Measurements from ENCODE around the gene CAPN3.

CAPN3 gene
- long read RNA-seq = 0 reads

DNA sequence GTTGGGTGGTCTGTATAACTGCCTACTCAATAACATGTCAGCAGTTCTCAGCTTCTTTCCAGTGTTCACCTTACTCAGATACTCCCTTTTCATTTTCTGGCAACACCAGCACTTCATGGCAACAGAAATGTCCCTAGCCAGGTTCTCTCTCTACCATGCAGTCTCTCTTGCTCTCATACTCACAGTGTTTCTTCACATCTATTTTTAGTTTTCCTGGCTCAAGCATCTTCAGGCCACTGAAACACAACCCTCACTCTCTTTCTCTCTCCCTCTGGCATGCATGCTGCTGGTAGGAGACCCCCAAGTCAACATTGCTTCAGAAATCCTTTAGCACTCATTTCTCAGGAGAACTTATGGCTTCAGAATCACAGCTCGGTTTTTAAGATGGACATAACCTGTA, at the start of gene CAPN3:
Gene CAPN3, plus strand, starts transcription at position 253 of the 400 bp plus-strand sequence. CDS start 305 bp downstream, outside the sequence.
- H3K27me3 ChIP-seq (ENCODE audit: insufficient read depth, poor library complexity, severe bottlenecking) = no peaks in the 10 kb centered on the region
- peak within 1 kb of the TSS; percentile 71 for H3K27ac ChIP-seq (replicated peaks)
- no peak for TF ChIP-seq GABPA (IDR thresholded peaks at IDR 0.05; ENCODE audit: low read depth)
- TF ChIP-seq, protein P1, sequence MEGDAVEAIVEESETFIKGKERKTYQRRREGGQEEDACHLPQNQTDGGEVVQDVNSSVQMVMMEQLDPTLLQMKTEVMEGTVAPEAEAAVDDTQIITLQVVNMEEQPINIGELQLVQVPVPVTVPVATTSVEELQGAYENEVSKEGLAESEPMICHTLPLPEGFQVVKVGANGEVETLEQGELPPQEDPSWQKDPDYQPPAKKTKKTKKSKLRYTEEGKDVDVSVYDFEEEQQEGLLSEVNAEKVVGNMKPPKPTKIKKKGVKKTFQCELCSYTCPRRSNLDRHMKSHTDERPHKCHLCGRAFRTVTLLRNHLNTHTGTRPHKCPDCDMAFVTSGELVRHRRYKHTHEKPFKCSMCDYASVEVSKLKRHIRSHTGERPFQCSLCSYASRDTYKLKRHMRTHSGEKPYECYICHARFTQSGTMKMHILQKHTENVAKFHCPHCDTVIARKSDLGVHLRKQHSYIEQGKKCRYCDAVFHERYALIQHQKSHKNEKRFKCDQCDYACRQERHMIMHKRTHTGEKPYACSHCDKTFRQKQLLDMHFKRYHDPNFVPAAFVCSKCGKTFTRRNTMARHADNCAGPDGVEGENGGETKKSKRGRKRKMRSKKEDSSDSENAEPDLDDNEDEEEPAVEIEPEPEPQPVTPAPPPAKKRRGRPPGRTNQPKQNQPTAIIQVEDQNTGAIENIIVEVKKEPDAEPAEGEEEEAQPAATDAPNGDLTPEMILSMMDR (IDR thresholded peaks at IDR 0.05; ENCODE audit: insufficient read depth, low read length) = no peak
- TF ChIP-seq, protein P2, sequence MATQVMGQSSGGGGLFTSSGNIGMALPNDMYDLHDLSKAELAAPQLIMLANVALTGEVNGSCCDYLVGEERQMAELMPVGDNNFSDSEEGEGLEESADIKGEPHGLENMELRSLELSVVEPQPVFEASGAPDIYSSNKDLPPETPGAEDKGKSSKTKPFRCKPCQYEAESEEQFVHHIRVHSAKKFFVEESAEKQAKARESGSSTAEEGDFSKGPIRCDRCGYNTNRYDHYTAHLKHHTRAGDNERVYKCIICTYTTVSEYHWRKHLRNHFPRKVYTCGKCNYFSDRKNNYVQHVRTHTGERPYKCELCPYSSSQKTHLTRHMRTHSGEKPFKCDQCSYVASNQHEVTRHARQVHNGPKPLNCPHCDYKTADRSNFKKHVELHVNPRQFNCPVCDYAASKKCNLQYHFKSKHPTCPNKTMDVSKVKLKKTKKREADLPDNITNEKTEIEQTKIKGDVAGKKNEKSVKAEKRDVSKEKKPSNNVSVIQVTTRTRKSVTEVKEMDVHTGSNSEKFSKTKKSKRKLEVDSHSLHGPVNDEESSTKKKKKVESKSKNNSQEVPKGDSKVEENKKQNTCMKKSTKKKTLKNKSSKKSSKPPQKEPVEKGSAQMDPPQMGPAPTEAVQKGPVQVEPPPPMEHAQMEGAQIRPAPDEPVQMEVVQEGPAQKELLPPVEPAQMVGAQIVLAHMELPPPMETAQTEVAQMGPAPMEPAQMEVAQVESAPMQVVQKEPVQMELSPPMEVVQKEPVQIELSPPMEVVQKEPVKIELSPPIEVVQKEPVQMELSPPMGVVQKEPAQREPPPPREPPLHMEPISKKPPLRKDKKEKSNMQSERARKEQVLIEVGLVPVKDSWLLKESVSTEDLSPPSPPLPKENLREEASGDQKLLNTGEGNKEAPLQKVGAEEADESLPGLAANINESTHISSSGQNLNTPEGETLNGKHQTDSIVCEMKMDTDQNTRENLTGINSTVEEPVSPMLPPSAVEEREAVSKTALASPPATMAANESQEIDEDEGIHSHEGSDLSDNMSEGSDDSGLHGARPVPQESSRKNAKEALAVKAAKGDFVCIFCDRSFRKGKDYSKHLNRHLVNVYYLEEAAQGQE (IDR thresholded peaks at IDR 0.05; ENCODE audit: insufficient replicate concordance, low read depth) = no peak
- TF ChIP-seq SPI1 (IDR thresholded peaks at IDR 0.05; ENCODE audit: borderline replicate concordance, low read depth) = no peak
- TF ChIP-seq POLR2AphosphoS5 (IDR thresholded peaks at IDR 0.05; ENCODE audit: low read depth) = no peak
- DNase-seq (ENCODE audit: low read depth in 1 of 2, low spot score in 1 of 2) = peak in 1 of 2 experiments; percentile 4
- peak within 1 kb of the TSS; percentile 14 for H3K4me3 ChIP-seq (replicated peaks; ENCODE audit: insufficient read depth, low read length)

DNA sequence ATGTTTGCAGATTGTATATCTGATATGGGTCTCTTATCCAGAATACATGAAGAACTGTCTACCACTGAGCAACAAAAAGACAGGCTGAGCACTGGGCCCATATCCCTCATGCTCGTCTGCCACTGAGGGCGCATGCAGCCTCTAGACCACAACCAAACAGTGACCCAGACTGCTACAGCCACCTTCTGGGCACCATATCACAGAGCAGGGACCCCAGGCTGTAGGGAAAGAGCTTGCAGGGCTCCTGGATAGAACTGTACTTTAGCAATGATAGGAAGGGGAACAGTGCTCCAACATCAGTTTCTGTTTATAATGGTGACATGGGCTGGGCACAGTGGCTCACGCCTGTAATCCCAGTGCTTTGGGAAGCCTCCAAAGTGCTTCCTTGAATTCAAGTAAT, 45.8 kb upstream of the CAPN3 start:
- peak in 1 of 2 experiments; percentile 3 for DNase-seq (ENCODE audit: low read depth in 1 of 2, low spot score in 1 of 2)
- TF ChIP-seq SPI1 (IDR thresholded peaks at IDR 0.05; ENCODE audit: borderline replicate concordance, low read depth) (no peak), GABPA (IDR thresholded peaks at IDR 0.05; ENCODE audit: low read depth) (no peak), POLR2AphosphoS5 (IDR thresholded peaks at IDR 0.05; ENCODE audit: low read depth) (no peak)
- TF ChIP-seq, protein P1 (IDR thresholded peaks at IDR 0.05; ENCODE audit: insufficient read depth, low read length) = no peak
- TF ChIP-seq, protein P2 (IDR thresholded peaks at IDR 0.05; ENCODE audit: insufficient replicate concordance, low read depth) = no peak
- Histone ChIP-seq H3K4me3 (replicated peaks; ENCODE audit: insufficient read depth, low read length) (no peak overlapping the region), H3K27ac (replicated peaks) (no peak overlapping the region), H3K27me3 (ENCODE audit: insufficient read depth, poor library complexity, severe bottlenecking) (no peaks in the 10 kb centered on the region)

DNA sequence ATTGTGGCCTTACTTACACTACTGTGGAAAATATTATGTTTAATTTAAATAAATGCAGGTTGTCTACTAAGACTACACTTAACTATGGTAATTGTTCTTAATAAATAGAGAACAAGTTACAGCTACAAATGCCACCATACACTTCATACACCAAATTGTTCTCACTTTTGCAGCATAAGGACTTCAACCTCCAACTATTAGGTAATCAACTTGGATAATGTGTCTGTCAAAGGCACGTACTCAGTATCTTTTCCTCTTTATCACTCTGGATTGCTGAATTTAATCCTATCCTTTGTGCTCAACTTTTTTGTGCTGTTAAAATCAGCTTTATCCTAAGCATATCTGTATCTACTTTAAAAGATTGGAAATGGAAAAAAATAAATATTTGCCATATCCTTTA, 44.5 kb upstream of the CAPN3 start:
- no peak for TF ChIP-seq POLR2AphosphoS5 (IDR thresholded peaks at IDR 0.05; ENCODE audit: low read depth)
- no peak for TF ChIP-seq GABPA (IDR thresholded peaks at IDR 0.05; ENCODE audit: low read depth)
- TF ChIP-seq, protein P1 (IDR thresholded peaks at IDR 0.05; ENCODE audit: insufficient read depth, low read length) = no peak
- TF ChIP-seq, protein P2 (IDR thresholded peaks at IDR 0.05; ENCODE audit: insufficient replicate concordance, low read depth) = no peak
- no peak for TF ChIP-seq SPI1 (IDR thresholded peaks at IDR 0.05; ENCODE audit: borderline replicate concordance, low read depth)
- no peaks in the 10 kb centered on the region for H3K27me3 ChIP-seq (ENCODE audit: insufficient read depth, poor library complexity, severe bottlenecking)
- H3K4me3 ChIP-seq (replicated peaks; ENCODE audit: insufficient read depth, low read length) = no peak overlapping the region
- no peak overlapping the region for H3K27ac ChIP-seq (replicated peaks)
- no peak for DNase-seq (ENCODE audit: low read depth in 1 of 2, low spot score in 1 of 2)

Data from HL-60 (cell line).